H9 (cell line): ENCODE results near the gene TP53BP1. TPM values are rescaled to one million over a fixed set of nuclear protein-coding genes. Genes with fewer than 3 reads are reported as not detected.

Source experiments
- DNase-seq: peaks from one replicate; pipeline ENCODE4 v3.0.0-alpha.2; 2017
- H2AFZ ChIP-seq: one replicate; pipeline ENCODE4 v1.6.1; 2013; ENCODE audit warnings: mild to moderate bottlenecking, low read length, control low read depth, moderate library complexity
- H2AK5ac ChIP-seq: 2 replicates; pipeline ENCODE4 v1.6.1; 2013; ENCODE audit warnings: low read length, control low read depth, mixed read lengths; ENCODE audit not compliant: insufficient read length
- H2BK120ac ChIP-seq: one replicate; pipeline ENCODE4 v1.6.1; 2013; ENCODE audit warnings: low read depth, mild to moderate bottlenecking, low read length, control low read depth, inconsistent platforms; ENCODE audit not compliant: poor library complexity, severe bottlenecking
- H2BK12ac ChIP-seq: 2 replicates; pipeline ENCODE4 v1.6.1; 2013; ENCODE audit warnings: low read length, control low read depth, mixed read lengths, low read depth; ENCODE audit not compliant: insufficient read length
- H2BK15ac ChIP-seq: 2 replicates; pipeline ENCODE4 v1.6.1; 2013; ENCODE audit warnings: low read depth, low read length, control low read depth
- H2BK20ac ChIP-seq: one replicate; pipeline ENCODE4 v1.6.1; 2013; ENCODE audit warnings: low read depth, mild to moderate bottlenecking, low read length, control low read depth, inconsistent platforms; ENCODE audit not compliant: poor library complexity, severe bottlenecking
- H2BK5ac ChIP-seq: 2 replicates; pipeline ENCODE4 v1.6.1; 2013; ENCODE audit warnings: low read length, control low read depth, mixed read lengths; ENCODE audit not compliant: insufficient read length
- H3K14ac ChIP-seq: 2 replicates; pipeline ENCODE4 v1.6.1; 2013; ENCODE audit warnings: low read length, control low read depth; ENCODE audit not compliant: insufficient read depth
- H3K18ac ChIP-seq: 2 replicates; pipeline ENCODE4 v1.6.1; 2013; ENCODE audit warnings: low read depth, mild to moderate bottlenecking, mixed read lengths, low read length, control low read depth; ENCODE audit not compliant: insufficient read length
- H3K23ac ChIP-seq: 2 replicates; pipeline ENCODE4 v1.6.1; 2013; ENCODE audit warnings: low read length, control low read depth, mixed read lengths, low read depth; ENCODE audit not compliant: insufficient read length
- H3K23me2 ChIP-seq: 2 replicates; pipeline ENCODE4 v1.6.1; 2013; ENCODE audit warnings: low read depth, mild to moderate bottlenecking, mixed read lengths, low read length, control low read depth; ENCODE audit not compliant: insufficient read length, poor library complexity, severe bottlenecking
- H3K27ac ChIP-seq: 2 replicates; pipeline ENCODE4 v1.5.1; 2013; ENCODE audit warnings: low read length, control low read depth, mixed read lengths, low read depth; ENCODE audit not compliant: insufficient read length
- H3K27me3 ChIP-seq: 2 replicates; pipeline ENCODE4 v1.6.1; 2013; ENCODE audit warnings: low read length, control low read depth, inconsistent platforms; ENCODE audit not compliant: insufficient read depth
- H3K4ac ChIP-seq: 2 replicates; pipeline ENCODE4 v1.6.1; 2013; ENCODE audit warnings: low read depth, mild to moderate bottlenecking, control low read depth, inconsistent platforms, low read length, moderate library complexity
- H3K4me1 ChIP-seq: 2 replicates; pipeline ENCODE4 v1.6.1; 2013; ENCODE audit warnings: low read length, control low read depth, inconsistent platforms; ENCODE audit not compliant: insufficient read depth
- H3K4me2 ChIP-seq: 2 replicates; pipeline ENCODE4 v1.6.1; 2013; ENCODE audit warnings: low read length, control low read depth, mixed read lengths; ENCODE audit not compliant: insufficient read length, insufficient read depth
- H3K56ac ChIP-seq: 2 replicates; pipeline ENCODE4 v1.6.1; 2013; ENCODE audit warnings: low read depth, mild to moderate bottlenecking, mixed read lengths, low read length, control low read depth; ENCODE audit not compliant: insufficient read length
- H3K79me1 ChIP-seq: 2 replicates; pipeline ENCODE4 v1.6.1; 2013; ENCODE audit warnings: low read depth, mild to moderate bottlenecking, moderate library complexity, low read length, control low read depth, inconsistent platforms; ENCODE audit not compliant: insufficient read depth, poor library complexity, severe bottlenecking
- H3K79me2 ChIP-seq: 2 replicates; pipeline ENCODE4 v1.6.1; 2013; ENCODE audit warnings: low read length, control low read depth, inconsistent platforms; ENCODE audit not compliant: insufficient read depth
- H3K9ac ChIP-seq: 2 replicates; pipeline ENCODE4 v1.6.1; 2013; ENCODE audit warnings: low read length, control low read depth, mixed read lengths; ENCODE audit not compliant: insufficient read length; ENCODE audit errors: extremely low read depth
- H3K9me3 ChIP-seq: one replicate; pipeline ENCODE4 v1.6.1; 2013; ENCODE audit warnings: low read depth, low read length, inconsistent platforms; ENCODE audit not compliant: control insufficient read depth
- H3T11ph ChIP-seq: one replicate; pipeline ENCODE4 v1.6.1; 2013; ENCODE audit warnings: mild to moderate bottlenecking, low read length, control low read depth, inconsistent platforms
- H4K20me1 ChIP-seq: one replicate; pipeline ENCODE4 v1.6.1; 2013; ENCODE audit not compliant: control insufficient read depth, insufficient read length, insufficient read depth
- H4K5ac ChIP-seq: 2 replicates; pipeline ENCODE4 v1.6.1; 2013; ENCODE audit warnings: low read depth, mild to moderate bottlenecking, mixed read lengths, low read length, control low read depth; ENCODE audit not compliant: insufficient read length
- H4K8ac ChIP-seq: replicated peaks from 2 replicates; pipeline ENCODE4 v1.6.1; 2013; ENCODE audit warnings: low read length, control low read depth, mixed read lengths, low read depth; ENCODE audit not compliant: insufficient read length
- H4K91ac ChIP-seq: 2 replicates; pipeline ENCODE4 v1.6.1; 2013; ENCODE audit warnings: low read depth, mild to moderate bottlenecking, moderate library complexity, mixed read lengths, low read length, control low read depth; ENCODE audit not compliant: insufficient read length
- H3K27ac Mint-ChIP-seq, 3 experiments: 2 replicates in 2 of 3; 3 replicates in 1 of 3; pipeline ENCODE4 v1.8.0; 2020 to 2021; ENCODE audit warnings: mixed read lengths in 3 of 3, mild to moderate bottlenecking in 1 of 3, moderate library complexity in 1 of 3
- H3K27me3 Mint-ChIP-seq: 2 replicates; pipeline ENCODE4 v1.8.0; 2021; ENCODE audit warnings: low read depth, mild to moderate bottlenecking, moderate library complexity, mixed read lengths
- H3K36me3 Mint-ChIP-seq, 3 experiments: 2 replicates in 2 of 3; 3 replicates in 1 of 3; pipeline ENCODE4 v1.8.0; 2020 to 2021; ENCODE audit warnings: low read depth in 3 of 3, mixed read lengths in 3 of 3; ENCODE audit not compliant: insufficient read depth in 1 of 3
- H3K4me1 Mint-ChIP-seq, 2 experiments: 2 replicates each; pipeline ENCODE4 v1.8.0; 2020; ENCODE audit warnings: mixed read lengths in 2 of 2
- H3K4me3 Mint-ChIP-seq, 2 experiments: 2 replicates in 1 of 2; 3 replicates in 1 of 2; pipeline ENCODE4 v1.8.0; 2020 to 2021; ENCODE audit warnings: mild to moderate bottlenecking in 2 of 2, mixed read lengths in 2 of 2, moderate library complexity in 1 of 2
- H3K9me3 Mint-ChIP-seq, 2 experiments: 2 replicates in 1 of 2; 3 replicates in 1 of 2; pipeline ENCODE4 v1.8.0; 2020; ENCODE audit warnings: mild to moderate bottlenecking in 2 of 2, mixed read lengths in 2 of 2, moderate library complexity in 1 of 2
- CTCF ChIP-seq: fragments of 200-600 bp; sonication (generic); conservative IDR thresholded peaks from 3 replicates; pipeline ENCODE4 v1.8.0; 2021; ENCODE audit warnings: antibody characterized with exemption, mild to moderate bottlenecking
- WGBS: extraction: QIAGEN DNeasy Blood & Tissue Kit; methylation state at CpG from one replicate; pipeline ENCODE4 v1.1.7; 2013; ENCODE audit warnings: missing lambda C conversion rate, low lambda C conversion rate, mixed read lengths; ENCODE audit not compliant: insufficient read length; ENCODE audit errors: extremely low coverage; 5-methylcytosine and 5-hydroxymethylcytosine counted together
- total RNA-seq: library from RNA; stranded (reverse); gene quantifications from 2 replicates; pipeline ENCODE4 v1.2.1, GENCODE V29; 2021

The TP53BP1 gene
- total RNA-seq, 1 experiment from 2014 or later = 81.5 TPM

- Histone ChIP-seq H3K9ac (peak overlapping the region; percentile 83), H4K91ac (no peak overlapping the region), H2BK120ac (no peak overlapping the region), H3K23me2 (peaks cover 11% of the 10 kb centered on the region), H3K9me3 (no peaks in the 10 kb centered on the region), H3K4ac (no peak overlapping the region), H3K56ac (no peak overlapping the region), H4K20me1 (no peaks in the 10 kb centered on the region), H2BK12ac (no peak overlapping the region), H2AK5ac (no peak overlapping the region), H3K14ac (peak overlapping the region; percentile 66), H3K27ac (no peak overlapping the region), H4K5ac (no peak overlapping the region), H2AFZ (no peak overlapping the region), H3K79me1 (peaks cover 16% of the 10 kb centered on the region), H2BK5ac (no peak overlapping the region), H2BK15ac (no peak overlapping the region), H3K18ac (peak overlapping the region; percentile 44), H3K23ac (no peak overlapping the region), H3K4me1 (peaks cover 6% of the 10 kb centered on the region), H3K4me2 (peak overlapping the region; percentile 82), H3K27me3 (no peaks in the 10 kb centered on the region), H3K79me2 (peaks cover 9% of the 10 kb centered on the region), H4K8ac (no peak overlapping the region), H2BK20ac (no peak overlapping the region), H3T11ph (no peak overlapping the region)
- peak overlapping the region in 2 of 3 experiments; percentile 92 to 96; a peak in 5 of 7 replicates for H3K27ac Mint-ChIP-seq
- peaks cover 37 to 42% (median 40%) of the 10 kb centered on the region in 3 experiments for H3K36me3 Mint-ChIP-seq
- peak; percentile 44 for DNase-seq
- no peak for TF ChIP-seq CTCF
- no CpG with 5 or more reads among the region's 45 CpGs for whole genome bisulfite sequencing
- H3K4me1 Mint-ChIP-seq = peaks cover 26 to 32% of the 10 kb centered on the region in 2 experiments
- H3K4me3 Mint-ChIP-seq = peak overlapping the region; percentile 96 to 98
- no peaks in the 10 kb centered on the region for H3K27me3 Mint-ChIP-seq
- no peaks in the 10 kb centered on the region; a peak in 1 of 5 replicates for H3K9me3 Mint-ChIP-seq
Observed at GRCh38 chr15:43370310-43370974, 122.5 kb downstream of the TP53BP1 start.
